DMS53 treated with DMSO at 0.1 percent for 48 hours (cell line): ENCODE results near the gene DLG5.
A peak's percentile ranks its signal among the peaks of the same experiment; 100 is the strongest.

Experiments
- DNase-seq: peaks from one replicate; lab custom pipeline; 2025; ENCODE audit not compliant: unreplicated experiment; lab: John Stamatoyannopoulos, UW

DLG5 gene, protein sequence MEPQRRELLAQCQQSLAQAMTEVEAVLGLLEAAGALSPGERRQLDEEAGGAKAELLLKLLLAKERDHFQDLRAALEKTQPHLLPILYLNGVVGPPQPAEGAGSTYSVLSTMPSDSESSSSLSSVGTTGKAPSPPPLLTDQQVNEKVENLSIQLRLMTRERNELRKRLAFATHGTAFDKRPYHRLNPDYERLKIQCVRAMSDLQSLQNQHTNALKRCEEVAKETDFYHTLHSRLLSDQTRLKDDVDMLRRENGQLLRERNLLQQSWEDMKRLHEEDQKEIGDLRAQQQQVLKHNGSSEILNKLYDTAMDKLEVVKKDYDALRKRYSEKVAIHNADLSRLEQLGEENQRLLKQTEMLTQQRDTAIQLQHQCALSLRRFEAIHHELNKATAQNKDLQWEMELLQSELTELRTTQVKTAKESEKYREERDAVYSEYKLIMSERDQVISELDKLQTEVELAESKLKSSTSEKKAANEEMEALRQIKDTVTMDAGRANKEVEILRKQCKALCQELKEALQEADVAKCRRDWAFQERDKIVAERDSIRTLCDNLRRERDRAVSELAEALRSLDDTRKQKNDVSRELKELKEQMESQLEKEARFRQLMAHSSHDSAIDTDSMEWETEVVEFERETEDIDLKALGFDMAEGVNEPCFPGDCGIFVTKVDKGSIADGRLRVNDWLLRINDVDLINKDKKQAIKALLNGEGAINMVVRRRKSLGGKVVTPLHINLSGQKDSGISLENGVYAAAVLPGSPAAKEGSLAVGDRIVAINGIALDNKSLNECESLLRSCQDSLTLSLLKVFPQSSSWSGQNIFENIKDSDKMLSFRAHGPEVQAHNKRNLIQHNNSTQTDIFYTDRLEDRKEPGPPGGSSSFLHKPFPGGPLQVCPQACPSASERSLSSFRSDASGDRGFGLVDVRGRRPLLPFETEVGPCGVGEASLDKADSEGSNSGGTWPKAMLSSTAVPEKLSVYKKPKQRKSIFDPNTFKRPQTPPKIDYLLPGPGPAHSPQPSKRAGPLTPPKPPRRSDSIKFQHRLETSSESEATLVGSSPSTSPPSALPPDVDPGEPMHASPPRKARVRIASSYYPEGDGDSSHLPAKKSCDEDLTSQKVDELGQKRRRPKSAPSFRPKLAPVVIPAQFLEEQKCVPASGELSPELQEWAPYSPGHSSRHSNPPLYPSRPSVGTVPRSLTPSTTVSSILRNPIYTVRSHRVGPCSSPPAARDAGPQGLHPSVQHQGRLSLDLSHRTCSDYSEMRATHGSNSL (N-terminal part only)

DNA sequence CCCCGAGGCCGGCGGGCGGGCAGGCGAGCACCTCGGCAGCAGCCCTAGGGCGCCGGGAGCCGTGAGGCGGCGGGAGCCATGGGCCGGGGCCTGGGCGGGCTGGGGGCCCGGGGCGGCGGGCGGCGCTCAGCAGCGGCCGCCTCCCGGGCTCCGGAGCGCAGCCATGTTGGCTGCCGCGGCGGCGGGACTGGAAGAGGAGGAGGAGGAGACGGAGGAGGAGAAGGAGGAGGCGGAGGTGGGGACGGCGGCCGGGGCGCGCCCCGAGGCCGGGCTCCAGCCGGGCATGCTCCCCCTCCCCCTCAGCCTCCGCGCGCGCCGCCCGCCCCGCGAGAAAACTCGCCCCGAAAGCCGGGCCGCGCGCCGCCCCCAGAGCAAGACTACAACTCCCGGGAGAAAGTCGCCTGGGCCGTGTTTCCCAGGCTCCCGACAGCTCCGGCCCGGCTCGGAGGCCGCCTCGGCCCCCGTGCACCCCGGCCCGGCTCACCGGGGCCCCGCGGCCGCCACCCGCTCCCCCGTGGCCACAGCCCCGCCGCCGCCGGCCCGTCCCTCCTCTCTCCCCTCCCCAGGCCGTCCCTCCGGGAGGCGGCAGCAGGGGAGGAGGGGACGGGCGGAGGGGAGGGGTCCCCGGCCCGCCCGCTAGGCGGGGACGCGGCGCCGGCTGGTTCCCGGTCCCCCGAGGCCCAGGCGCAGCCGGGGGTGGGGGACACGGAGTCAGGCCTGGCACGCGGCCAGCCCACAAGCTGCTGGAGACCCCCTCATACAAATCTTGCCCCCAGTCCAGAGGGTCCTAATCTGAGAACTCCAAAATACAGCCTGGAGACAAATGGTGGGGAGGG lies at the start of gene DLG5:
DLG5 (minus strand) TSS at position 190 of the 836 bp plus-strand sequence. CDS start 235 bp downstream, outside the sequence.
- peak; percentile 33 for DNase-seq

DNA sequence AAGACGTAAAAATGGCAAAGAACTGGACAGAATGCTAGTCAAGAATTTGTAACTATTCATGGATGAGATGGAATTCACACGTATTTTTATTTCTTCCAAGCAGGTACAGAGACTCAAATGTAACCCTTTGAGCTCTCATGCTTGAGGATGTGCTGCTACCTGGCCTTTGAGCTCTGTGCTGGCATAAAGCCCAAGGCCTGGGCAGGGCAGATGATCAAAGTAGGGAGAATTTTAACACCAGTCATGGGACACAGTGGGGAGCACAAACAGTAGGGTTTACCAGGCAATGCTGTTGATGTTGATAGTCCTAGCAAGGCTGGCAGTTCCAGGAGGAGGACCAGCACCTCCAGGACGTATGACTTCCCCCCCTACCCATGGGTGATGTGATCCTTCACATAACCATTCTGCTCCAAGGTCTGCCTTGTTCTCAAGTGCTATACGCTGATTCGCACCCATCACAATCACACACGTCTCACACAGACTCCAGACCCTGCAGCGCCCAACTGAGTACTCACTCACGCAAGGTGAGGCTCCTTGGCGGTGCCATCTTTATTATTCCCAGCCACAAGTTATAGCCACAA lies 48.6 kb upstream of the DLG5 start:
- DNase-seq = no peak

GRCh38 chr10:77974396-77975074 lies 48.0 kb upstream of the DLG5 start:
- no peak for DNase-seq

- no peak for DNase-seq
These were observed 46.7 kb upstream of the DLG5 start for GRCh38 chr10:77973276-77973675.

GRCh38 chr10:77972148-77972547 lies 45.6 kb upstream of the DLG5 start:
- DNase-seq = peak; percentile 6

GRCh38 chr10:77971804-77972144 lies 45.2 kb upstream of the DLG5 start:
- DNase-seq = no peak

- DNase-seq = peak; percentile 34
These were observed 44.6 kb upstream of the DLG5 start for GRCh38 chr10:77970869-77971803.

DNA sequence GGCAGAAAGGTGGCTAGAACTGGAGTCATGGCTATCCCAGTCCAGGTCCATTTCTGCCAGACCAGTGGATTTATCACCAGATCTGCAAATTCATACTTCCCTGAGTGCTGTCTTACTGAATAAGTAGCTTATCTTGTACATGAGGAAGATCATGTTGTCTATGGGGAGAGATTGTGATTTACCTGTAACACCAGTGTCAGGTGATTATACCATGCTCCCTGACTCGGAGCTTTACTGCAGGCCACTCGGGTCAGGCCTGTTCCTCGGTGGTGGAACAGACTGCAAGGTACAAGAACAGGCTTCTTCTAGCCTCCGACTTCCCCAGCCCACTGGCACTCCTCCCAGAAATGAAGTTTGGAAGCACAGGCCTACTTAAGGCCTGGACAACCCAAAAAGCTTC lies 42.6 kb upstream of the DLG5 start:
- no peak for DNase-seq

DNA sequence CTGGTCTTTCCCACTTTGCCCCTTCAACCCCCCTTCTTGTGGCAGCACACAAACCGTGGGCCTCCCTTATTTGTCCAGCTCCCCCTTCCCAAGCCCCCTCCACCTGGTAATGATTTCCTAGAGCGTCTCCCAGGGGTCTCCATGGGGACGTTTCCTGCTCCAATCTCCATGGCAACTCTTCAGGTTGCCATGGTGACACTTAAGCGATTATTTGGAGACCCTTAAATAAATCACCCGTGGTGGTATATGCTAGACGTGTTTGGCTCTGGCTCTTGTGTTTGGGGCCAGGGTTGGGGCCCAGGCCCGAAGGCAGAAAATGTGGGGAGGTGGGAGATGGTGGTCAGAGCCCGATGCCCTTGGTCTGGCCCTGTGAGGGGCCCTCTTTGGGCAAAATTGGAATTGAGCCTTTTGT lies 41.1 kb upstream of the DLG5 start:
- DNase-seq = no peak

- DNase-seq = no peak
These were observed 38.7 kb upstream of the DLG5 start for GRCh38 chr10:77965294-77965693.

- DNase-seq = no peak
These were observed 38.3 kb upstream of the DLG5 start for GRCh38 chr10:77964811-77965210.

DNA sequence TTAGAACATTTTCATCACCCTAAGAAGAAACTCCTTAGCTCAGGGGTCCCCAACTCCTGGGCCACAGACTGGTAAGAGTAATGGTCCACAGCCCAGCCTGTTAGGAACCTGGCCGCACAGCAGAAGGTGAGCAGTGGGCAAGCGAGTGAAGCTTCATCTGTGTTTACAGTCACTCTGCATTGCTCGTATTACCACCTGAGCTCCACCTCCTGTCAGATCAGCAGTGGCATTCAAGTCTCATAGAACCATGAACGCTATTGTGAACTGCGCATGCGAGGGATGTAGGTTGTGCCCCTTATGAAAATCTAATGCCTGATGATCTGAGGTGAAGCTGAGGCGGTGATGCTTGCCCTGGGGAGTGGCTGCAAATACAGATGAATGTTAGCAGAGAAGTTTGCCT lies 37.3 kb upstream of the DLG5 start:
- DNase-seq = no peak

GRCh38 chr10:77962350-77963146 lies 36.0 kb upstream of the DLG5 start:
- DNase-seq = no peak

DNA sequence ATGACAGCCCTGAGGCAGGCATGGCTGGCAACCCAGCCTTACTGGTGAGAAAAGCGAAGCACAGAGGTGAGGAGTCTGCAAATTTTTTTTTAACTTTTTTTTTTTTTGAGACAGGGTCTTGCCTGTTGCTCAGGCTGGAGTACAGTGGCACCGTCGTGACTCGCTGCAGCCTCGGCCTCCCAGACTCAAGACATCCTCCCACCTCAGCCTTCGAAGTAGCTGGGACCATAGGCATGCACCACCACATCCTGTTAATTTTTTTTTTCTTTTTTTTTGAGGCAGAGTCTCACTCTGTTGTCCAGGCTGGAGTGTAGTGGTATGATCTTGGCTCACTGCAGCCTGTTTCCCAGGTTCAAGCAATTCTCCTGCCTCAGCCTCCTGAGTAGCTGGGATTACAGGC lies 35.1 kb upstream of the DLG5 start:
- DNase-seq = no peak

- no peak for DNase-seq
These were observed 34.3 kb upstream of the DLG5 start for GRCh38 chr10:77960829-77961329.

- DNase-seq = no peak
These were observed 33.4 kb upstream of the DLG5 start for GRCh38 chr10:77959887-77960455.

DNA sequence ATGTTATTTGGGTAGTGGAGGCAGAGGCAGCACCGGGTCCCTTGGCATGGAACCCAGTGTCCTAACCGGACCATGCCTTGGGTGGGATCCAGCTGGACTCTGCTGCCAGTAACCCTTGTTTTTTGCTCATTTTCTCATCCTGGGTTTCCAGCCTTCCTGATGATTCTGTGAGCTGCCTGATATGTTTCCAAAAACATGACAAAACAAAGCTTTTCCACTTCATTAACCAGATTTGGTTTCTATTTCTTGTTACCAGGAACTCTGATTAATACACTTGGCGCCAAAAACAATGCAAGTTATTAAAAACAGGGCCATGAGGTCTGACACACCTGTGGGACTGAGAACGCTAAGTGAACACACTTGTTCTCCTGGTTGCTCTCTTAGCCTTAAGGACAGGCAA lies 32.8 kb upstream of the DLG5 start:
- no peak for DNase-seq
